ENCODE measurements around the gene NEK7. TPM values are rescaled to one million over a fixed set of nuclear protein-coding genes. Genes with fewer than 3 reads are reported as not detected.

The NEK7 gene
- total RNA-seq, 2 experiments from 2014 or later, result 56.1 to 57.4 TPM

GRCh38 chr1:198318085-198318484 lies 161.3 kb downstream of the NEK7 start:
- Mint-ChIP-seq H3K27me3 (no peaks in the 10 kb centered on the region), H3K9me3 (no peaks in the 10 kb centered on the region), H3K4me3 (no peak overlapping the region), H3K4me1 (peaks cover 15% of the 10 kb centered on the region), H3K27ac (no peak overlapping the region), H3K36me3 (peaks cover 40% of the 10 kb centered on the region)
- DNase-seq, result no peak

GRCh38 chr1:198320759-198321158 lies 164.0 kb downstream of the NEK7 start:
- Mint-ChIP-seq H3K36me3 (peaks cover 24% of the 10 kb centered on the region), H3K4me3 (no peak overlapping the region), H3K4me1 (peaks cover 14% of the 10 kb centered on the region), H3K27ac (no peak overlapping the region), H3K27me3 (no peaks in the 10 kb centered on the region), H3K9me3 (peaks cover 2% of the 10 kb centered on the region)
- DNase-seq, result no peak

GRCh38 chr1:198326232-198326631 lies 169.4 kb downstream of the NEK7 start:
- Mint-ChIP-seq H3K27me3 (peaks cover 2% of the 10 kb centered on the region), H3K36me3 (peaks cover 5% of the 10 kb centered on the region), H3K27ac (no peak overlapping the region), H3K9me3 (peaks cover 2% of the 10 kb centered on the region), H3K4me3 (no peak overlapping the region), H3K4me1 (no peaks in the 10 kb centered on the region)
- no peak for DNase-seq

DNA sequence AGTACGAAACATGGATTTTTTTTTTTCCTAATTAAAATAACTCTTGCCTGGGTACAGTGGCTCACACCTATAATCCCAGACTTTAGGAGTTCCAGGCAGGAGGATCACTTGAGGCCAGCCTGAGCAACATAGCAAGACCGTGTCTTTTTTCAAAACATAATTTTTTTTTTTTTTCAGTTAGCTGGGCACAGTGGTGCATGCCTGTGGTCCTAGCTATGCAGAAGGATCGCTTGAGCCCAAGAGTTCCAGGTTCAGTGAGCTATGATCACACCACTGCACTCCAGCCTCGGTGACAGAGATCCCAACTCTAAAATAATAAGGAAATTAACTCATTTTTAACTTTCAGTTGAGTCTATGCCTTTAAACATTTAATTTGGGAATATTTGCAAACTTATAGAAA lies 170.1 kb downstream of the NEK7 start:
- H3K4me1 Mint-ChIP-seq, result no peaks in the 10 kb centered on the region
- H3K27ac Mint-ChIP-seq, result no peak overlapping the region
- H3K36me3 Mint-ChIP-seq, result peaks cover 4% of the 10 kb centered on the region
- no peak for DNase-seq
- H3K27me3 Mint-ChIP-seq, result peaks cover 7% of the 10 kb centered on the region
- no peak overlapping the region for H3K4me3 Mint-ChIP-seq
- H3K9me3 Mint-ChIP-seq, result peaks cover 2% of the 10 kb centered on the region

GRCh38 chr1:198328458-198329032 lies 171.7 kb downstream of the NEK7 start:
- no peaks in the 10 kb centered on the region for H3K4me1 Mint-ChIP-seq
- peaks cover 2% of the 10 kb centered on the region for H3K9me3 Mint-ChIP-seq
- no peak overlapping the region for H3K27ac Mint-ChIP-seq
- peaks cover 7% of the 10 kb centered on the region for H3K27me3 Mint-ChIP-seq
- H3K36me3 Mint-ChIP-seq, result peaks cover 1% of the 10 kb centered on the region
- no peak overlapping the region for H3K4me3 Mint-ChIP-seq
- DNase-seq, result no peak

GRCh38 chr1:198330982-198331615 lies 174.3 kb downstream of the NEK7 start:
- Mint-ChIP-seq H3K9me3 (peaks cover 4% of the 10 kb centered on the region), H3K27me3 (peaks cover 7% of the 10 kb centered on the region), H3K27ac (no peak overlapping the region), H3K4me1 (no peaks in the 10 kb centered on the region), H3K4me3 (no peak overlapping the region), H3K36me3 (no peaks in the 10 kb centered on the region)
- no peak for DNase-seq

DNA sequence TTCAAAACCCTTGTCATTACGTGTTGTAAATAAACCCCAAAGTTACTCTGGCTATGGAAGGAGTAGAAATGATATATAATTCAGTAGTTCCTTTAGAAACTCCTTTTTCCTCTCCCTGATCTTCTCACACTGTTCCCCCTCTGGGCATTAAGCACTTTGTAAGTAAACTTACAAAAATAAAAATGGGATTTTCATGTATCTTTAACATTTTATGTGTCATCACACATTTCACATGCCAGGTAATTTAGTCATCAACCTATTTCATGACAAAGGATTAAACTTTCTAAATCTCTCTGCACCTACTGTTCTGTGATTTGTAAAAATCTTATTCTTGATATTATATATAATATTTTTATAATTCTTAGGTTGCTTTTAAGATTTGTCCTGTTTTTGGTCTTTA lies 176.9 kb downstream of the NEK7 start:
- Mint-ChIP-seq H3K36me3 (no peaks in the 10 kb centered on the region), H3K4me1 (no peaks in the 10 kb centered on the region), H3K27me3 (peaks cover 7% of the 10 kb centered on the region), H3K27ac (no peak overlapping the region), H3K9me3 (peaks cover 5% of the 10 kb centered on the region), H3K4me3 (no peak overlapping the region)
- no peak for DNase-seq

GRCh38 chr1:198335663-198336062 lies 178.9 kb downstream of the NEK7 start:
- Mint-ChIP-seq H3K36me3 (no peaks in the 10 kb centered on the region), H3K9me3 (peaks cover 5% of the 10 kb centered on the region), H3K27me3 (peaks cover 7% of the 10 kb centered on the region), H3K4me3 (no peak overlapping the region), H3K4me1 (no peaks in the 10 kb centered on the region), H3K27ac (no peak overlapping the region)
- no peak for DNase-seq

DNA sequence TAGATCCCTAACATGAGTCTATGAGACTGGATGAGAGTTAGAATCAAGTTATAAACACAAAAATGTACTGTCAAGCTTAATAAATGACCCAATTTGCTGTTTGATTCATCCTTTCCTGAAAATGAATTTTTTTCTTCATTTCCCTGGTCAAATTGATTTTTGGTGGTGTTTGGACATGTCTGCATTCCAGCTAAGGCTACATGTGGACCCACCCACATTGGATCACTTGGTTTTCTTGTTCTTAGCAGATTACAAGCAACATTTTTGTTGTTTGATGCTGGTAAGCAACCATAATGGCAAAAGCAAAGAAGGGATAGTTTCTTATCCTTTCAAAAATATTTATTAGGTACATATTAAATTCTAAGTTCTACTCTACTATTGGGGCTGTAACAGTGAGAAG lies 181.1 kb downstream of the NEK7 start:
- no peak overlapping the region for H3K27ac Mint-ChIP-seq
- H3K4me3 Mint-ChIP-seq, result no peak overlapping the region
- H3K36me3 Mint-ChIP-seq, result no peaks in the 10 kb centered on the region
- peaks cover 5% of the 10 kb centered on the region for H3K9me3 Mint-ChIP-seq
- DNase-seq, result no peak
- H3K4me1 Mint-ChIP-seq, result no peaks in the 10 kb centered on the region
- H3K27me3 Mint-ChIP-seq, result peaks cover 5% of the 10 kb centered on the region

- Mint-ChIP-seq H3K4me1 (no peaks in the 10 kb centered on the region), H3K27me3 (peaks cover 5% of the 10 kb centered on the region), H3K27ac (no peak overlapping the region), H3K36me3 (no peaks in the 10 kb centered on the region), H3K9me3 (peaks cover 5% of the 10 kb centered on the region), H3K4me3 (no peak overlapping the region)
- no peak for DNase-seq
These were observed 183.3 kb downstream of the NEK7 start for GRCh38 chr1:198340139-198340538.

- DNase-seq, result no peak
- Mint-ChIP-seq H3K4me1 (no peaks in the 10 kb centered on the region), H3K36me3 (no peaks in the 10 kb centered on the region), H3K27ac (no peak overlapping the region), H3K9me3 (no peaks in the 10 kb centered on the region), H3K27me3 (peaks cover 6% of the 10 kb centered on the region), H3K4me3 (no peak overlapping the region)
These were observed 189.4 kb downstream of the NEK7 start for GRCh38 chr1:198346178-198346577.

- Mint-ChIP-seq H3K9me3 (no peaks in the 10 kb centered on the region), H3K27me3 (peaks cover 4% of the 10 kb centered on the region), H3K4me1 (peaks cover 2% of the 10 kb centered on the region), H3K36me3 (no peaks in the 10 kb centered on the region), H3K27ac (no peak overlapping the region), H3K4me3 (no peak overlapping the region)
- DNase-seq, result no peak
These were observed 193.7 kb downstream of the NEK7 start for GRCh38 chr1:198350456-198350855.

GRCh38 chr1:198352975-198353695 lies 196.3 kb downstream of the NEK7 start:
- H3K4me1 Mint-ChIP-seq, result peaks cover 2% of the 10 kb centered on the region
- no peak for DNase-seq
- no peaks in the 10 kb centered on the region for H3K9me3 Mint-ChIP-seq
- H3K4me3 Mint-ChIP-seq, result no peak overlapping the region
- H3K27me3 Mint-ChIP-seq, result peaks cover 4% of the 10 kb centered on the region
- no peaks in the 10 kb centered on the region for H3K36me3 Mint-ChIP-seq
- H3K27ac Mint-ChIP-seq, result no peak overlapping the region

DNA sequence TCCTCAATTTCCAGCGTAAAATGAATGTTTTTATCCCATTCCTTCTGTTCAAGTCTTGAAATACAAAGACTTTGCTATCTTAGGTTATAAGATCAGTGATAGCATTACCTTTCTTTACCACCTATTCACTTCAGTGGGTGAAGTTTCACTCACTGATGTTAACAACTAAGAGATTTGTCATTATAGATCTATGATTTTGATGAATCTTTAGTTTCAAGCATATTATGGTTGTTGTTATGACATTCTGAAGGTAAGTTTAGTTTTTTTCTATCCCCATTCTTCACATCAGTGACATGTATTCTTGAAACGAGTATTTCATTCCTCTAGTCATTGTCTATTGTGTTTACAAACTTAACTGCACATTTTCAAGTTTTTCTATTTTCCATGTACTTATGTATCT lies 201.1 kb downstream of the NEK7 start:
- DNase-seq, result no peak
- peaks cover 1% of the 10 kb centered on the region for H3K4me1 Mint-ChIP-seq
- H3K36me3 Mint-ChIP-seq, result no peaks in the 10 kb centered on the region
- H3K4me3 Mint-ChIP-seq, result no peak overlapping the region
- H3K27ac Mint-ChIP-seq, result no peak overlapping the region
- no peaks in the 10 kb centered on the region for H3K27me3 Mint-ChIP-seq
- no peaks in the 10 kb centered on the region for H3K9me3 Mint-ChIP-seq

GRCh38 chr1:198359024-198359653 lies 202.3 kb downstream of the NEK7 start:
- Mint-ChIP-seq H3K27me3 (no peaks in the 10 kb centered on the region), H3K4me3 (no peak overlapping the region), H3K4me1 (no peaks in the 10 kb centered on the region), H3K36me3 (no peaks in the 10 kb centered on the region), H3K27ac (no peak overlapping the region), H3K9me3 (no peaks in the 10 kb centered on the region)
- no peak for DNase-seq
